H9 (cell line): ENCODE results near the gene AXIN1. TPM values are rescaled to one million over a fixed set of nuclear protein-coding genes. Genes with fewer than 3 reads are reported as not detected.
A peak's percentile ranks its signal among the peaks of the same experiment; 100 is the strongest.

Experiments
- DNase-seq: peaks from one replicate; pipeline ENCODE4 v3.0.0-alpha.2; 2017
- H2AFZ ChIP-seq: one replicate; pipeline ENCODE4 v1.6.1; 2013; ENCODE audit warnings: mild to moderate bottlenecking, low read length, control low read depth, moderate library complexity
- H2AK5ac ChIP-seq: 2 replicates; pipeline ENCODE4 v1.6.1; 2013; ENCODE audit warnings: low read length, control low read depth, mixed read lengths; ENCODE audit not compliant: insufficient read length
- H2BK120ac ChIP-seq: one replicate; pipeline ENCODE4 v1.6.1; 2013; ENCODE audit warnings: low read depth, mild to moderate bottlenecking, low read length, control low read depth, inconsistent platforms; ENCODE audit not compliant: poor library complexity, severe bottlenecking
- H2BK12ac ChIP-seq: 2 replicates; pipeline ENCODE4 v1.6.1; 2013; ENCODE audit warnings: low read length, control low read depth, mixed read lengths, low read depth; ENCODE audit not compliant: insufficient read length
- H2BK15ac ChIP-seq: 2 replicates; pipeline ENCODE4 v1.6.1; 2013; ENCODE audit warnings: low read depth, low read length, control low read depth
- H2BK20ac ChIP-seq: one replicate; pipeline ENCODE4 v1.6.1; 2013; ENCODE audit warnings: low read depth, mild to moderate bottlenecking, low read length, control low read depth, inconsistent platforms; ENCODE audit not compliant: poor library complexity, severe bottlenecking
- H2BK5ac ChIP-seq: 2 replicates; pipeline ENCODE4 v1.6.1; 2013; ENCODE audit warnings: low read length, control low read depth, mixed read lengths; ENCODE audit not compliant: insufficient read length
- H3K14ac ChIP-seq: 2 replicates; pipeline ENCODE4 v1.6.1; 2013; ENCODE audit warnings: low read length, control low read depth; ENCODE audit not compliant: insufficient read depth
- H3K18ac ChIP-seq: 2 replicates; pipeline ENCODE4 v1.6.1; 2013; ENCODE audit warnings: low read depth, mild to moderate bottlenecking, mixed read lengths, low read length, control low read depth; ENCODE audit not compliant: insufficient read length
- H3K23ac ChIP-seq: 2 replicates; pipeline ENCODE4 v1.6.1; 2013; ENCODE audit warnings: low read length, control low read depth, mixed read lengths, low read depth; ENCODE audit not compliant: insufficient read length
- H3K23me2 ChIP-seq: 2 replicates; pipeline ENCODE4 v1.6.1; 2013; ENCODE audit warnings: low read depth, mild to moderate bottlenecking, mixed read lengths, low read length, control low read depth; ENCODE audit not compliant: insufficient read length, poor library complexity, severe bottlenecking
- H3K27ac ChIP-seq: 2 replicates; pipeline ENCODE4 v1.5.1; 2013; ENCODE audit warnings: low read length, control low read depth, mixed read lengths, low read depth; ENCODE audit not compliant: insufficient read length
- H3K27me3 ChIP-seq: 2 replicates; pipeline ENCODE4 v1.6.1; 2013; ENCODE audit warnings: low read length, control low read depth, inconsistent platforms; ENCODE audit not compliant: insufficient read depth
- H3K4ac ChIP-seq: 2 replicates; pipeline ENCODE4 v1.6.1; 2013; ENCODE audit warnings: low read depth, mild to moderate bottlenecking, control low read depth, inconsistent platforms, low read length, moderate library complexity
- H3K4me1 ChIP-seq: 2 replicates; pipeline ENCODE4 v1.6.1; 2013; ENCODE audit warnings: low read length, control low read depth, inconsistent platforms; ENCODE audit not compliant: insufficient read depth
- H3K4me2 ChIP-seq: 2 replicates; pipeline ENCODE4 v1.6.1; 2013; ENCODE audit warnings: low read length, control low read depth, mixed read lengths; ENCODE audit not compliant: insufficient read length, insufficient read depth
- H3K56ac ChIP-seq: 2 replicates; pipeline ENCODE4 v1.6.1; 2013; ENCODE audit warnings: low read depth, mild to moderate bottlenecking, mixed read lengths, low read length, control low read depth; ENCODE audit not compliant: insufficient read length
- H3K79me1 ChIP-seq: 2 replicates; pipeline ENCODE4 v1.6.1; 2013; ENCODE audit warnings: low read depth, mild to moderate bottlenecking, moderate library complexity, low read length, control low read depth, inconsistent platforms; ENCODE audit not compliant: insufficient read depth, poor library complexity, severe bottlenecking
- H3K79me2 ChIP-seq: 2 replicates; pipeline ENCODE4 v1.6.1; 2013; ENCODE audit warnings: low read length, control low read depth, inconsistent platforms; ENCODE audit not compliant: insufficient read depth
- H3K9ac ChIP-seq: 2 replicates; pipeline ENCODE4 v1.6.1; 2013; ENCODE audit warnings: low read length, control low read depth, mixed read lengths; ENCODE audit not compliant: insufficient read length; ENCODE audit errors: extremely low read depth
- H3K9me3 ChIP-seq: one replicate; pipeline ENCODE4 v1.6.1; 2013; ENCODE audit warnings: low read depth, low read length, inconsistent platforms; ENCODE audit not compliant: control insufficient read depth
- H3T11ph ChIP-seq: one replicate; pipeline ENCODE4 v1.6.1; 2013; ENCODE audit warnings: mild to moderate bottlenecking, low read length, control low read depth, inconsistent platforms
- H4K20me1 ChIP-seq: one replicate; pipeline ENCODE4 v1.6.1; 2013; ENCODE audit not compliant: control insufficient read depth, insufficient read length, insufficient read depth
- H4K5ac ChIP-seq: 2 replicates; pipeline ENCODE4 v1.6.1; 2013; ENCODE audit warnings: low read depth, mild to moderate bottlenecking, mixed read lengths, low read length, control low read depth; ENCODE audit not compliant: insufficient read length
- H4K8ac ChIP-seq: replicated peaks from 2 replicates; pipeline ENCODE4 v1.6.1; 2013; ENCODE audit warnings: low read length, control low read depth, mixed read lengths, low read depth; ENCODE audit not compliant: insufficient read length
- H4K91ac ChIP-seq: 2 replicates; pipeline ENCODE4 v1.6.1; 2013; ENCODE audit warnings: low read depth, mild to moderate bottlenecking, moderate library complexity, mixed read lengths, low read length, control low read depth; ENCODE audit not compliant: insufficient read length
- H3K27ac Mint-ChIP-seq, 3 experiments: 2 replicates in 2 of 3; 3 replicates in 1 of 3; pipeline ENCODE4 v1.8.0; 2020 to 2021; ENCODE audit warnings: mixed read lengths in 3 of 3, mild to moderate bottlenecking in 1 of 3, moderate library complexity in 1 of 3
- H3K27me3 Mint-ChIP-seq: 2 replicates; pipeline ENCODE4 v1.8.0; 2021; ENCODE audit warnings: low read depth, mild to moderate bottlenecking, moderate library complexity, mixed read lengths
- H3K36me3 Mint-ChIP-seq, 3 experiments: 2 replicates in 2 of 3; 3 replicates in 1 of 3; pipeline ENCODE4 v1.8.0; 2020 to 2021; ENCODE audit warnings: low read depth in 3 of 3, mixed read lengths in 3 of 3; ENCODE audit not compliant: insufficient read depth in 1 of 3
- H3K4me1 Mint-ChIP-seq, 2 experiments: 2 replicates each; pipeline ENCODE4 v1.8.0; 2020; ENCODE audit warnings: mixed read lengths in 2 of 2
- H3K4me3 Mint-ChIP-seq, 2 experiments: 2 replicates in 1 of 2; 3 replicates in 1 of 2; pipeline ENCODE4 v1.8.0; 2020 to 2021; ENCODE audit warnings: mild to moderate bottlenecking in 2 of 2, mixed read lengths in 2 of 2, moderate library complexity in 1 of 2
- H3K9me3 Mint-ChIP-seq, 2 experiments: 2 replicates in 1 of 2; 3 replicates in 1 of 2; pipeline ENCODE4 v1.8.0; 2020; ENCODE audit warnings: mild to moderate bottlenecking in 2 of 2, mixed read lengths in 2 of 2, moderate library complexity in 1 of 2
- CTCF ChIP-seq: fragments of 200-600 bp; sonication (generic); conservative IDR thresholded peaks from 3 replicates; pipeline ENCODE4 v1.8.0; 2021; ENCODE audit warnings: antibody characterized with exemption, mild to moderate bottlenecking
- WGBS: extraction: QIAGEN DNeasy Blood & Tissue Kit; methylation state at CpG from one replicate; pipeline ENCODE4 v1.1.7; 2013; ENCODE audit warnings: missing lambda C conversion rate, low lambda C conversion rate, mixed read lengths; ENCODE audit not compliant: insufficient read length; ENCODE audit errors: extremely low coverage; 5-methylcytosine and 5-hydroxymethylcytosine counted together
- total RNA-seq: library from RNA; stranded (reverse); gene quantifications from 2 replicates; pipeline ENCODE4 v1.2.1, GENCODE V29; 2021

Gene AXIN1
- total RNA-seq, 1 experiment from 2014 or later, result 50.9 TPM

GRCh38 chr16:381789-382717 is 29.5 kb upstream of the AXIN1 start, which contains the start of gene PGAP6:
TSS of gene PGAP6 (minus strand) at chr16:381978. CDS start at chr16:381821, 157 bp downstream.
- H3K79me2 ChIP-seq, result no peaks in the 10 kb centered on the region; the same call in 1 of the 2 replicates
- H3K23ac ChIP-seq, result no peak within 1 kb of the TSS
- peaks cover 3% of the 10 kb centered on the region; the same call in 1 of the 2 replicates for H3K27me3 Mint-ChIP-seq
- H3K4me2 ChIP-seq, result peak within 1 kb of the TSS; percentile 71
- H3K79me1 ChIP-seq, result no peaks in the 10 kb centered on the region
- H3K9me3 Mint-ChIP-seq, result no peaks in the 10 kb centered on the region
- H2BK20ac ChIP-seq, result no peak within 1 kb of the TSS
- H3K23me2 ChIP-seq, result peaks cover 9% of the 10 kb centered on the region
- WGBS, result no CpG with 5 or more reads among the region's 123 CpGs
- H3K27ac ChIP-seq, result no peak within 1 kb of the TSS
- H4K8ac ChIP-seq, result no peak within 1 kb of the TSS
- H3K4me1 Mint-ChIP-seq, result peaks cover 29 to 51% of the 10 kb centered on the region in 2 experiments
- TF ChIP-seq CTCF, result no peak
- H3K27me3 ChIP-seq, result no peaks in the 10 kb centered on the region
- no peak within 1 kb of the TSS for H3K4ac ChIP-seq
- no peaks in the 10 kb centered on the region for H4K20me1 ChIP-seq
- no peak within 1 kb of the TSS for H2BK5ac ChIP-seq
- H2BK15ac ChIP-seq, result no peak within 1 kb of the TSS
- no peak within 1 kb of the TSS for H3K56ac ChIP-seq
- H2AFZ ChIP-seq, result no peak within 1 kb of the TSS
- DNase-seq, result no peak
- no peak within 1 kb of the TSS for H3K18ac ChIP-seq
- no peak within 1 kb of the TSS for H2BK120ac ChIP-seq
- H3K27ac Mint-ChIP-seq, result peak within 1 kb of the TSS in 1 of 3 experiments; percentile 65; a peak in 1 of 7 replicates
- no peak within 1 kb of the TSS; the same call in 1 of the 2 replicates for H3K14ac ChIP-seq
- no peaks in the 10 kb centered on the region for H3K9me3 ChIP-seq
- no peak within 1 kb of the TSS for H3T11ph ChIP-seq
- no peak within 1 kb of the TSS for H4K91ac ChIP-seq
- H3K36me3 Mint-ChIP-seq, result peaks cover 0 to 13% (median 0%) of the 10 kb centered on the region in 3 experiments; a peak in 4 of 7 replicates
- H3K4me3 Mint-ChIP-seq, result peak within 1 kb of the TSS; percentile 83 to 91
- H2AK5ac ChIP-seq, result no peak within 1 kb of the TSS
- H2BK12ac ChIP-seq, result no peak within 1 kb of the TSS
- peak within 1 kb of the TSS; percentile 28 for H3K9ac ChIP-seq
- no peak within 1 kb of the TSS for H4K5ac ChIP-seq
- H3K4me1 ChIP-seq, result no peaks in the 10 kb centered on the region; the same call in 1 of the 2 replicates
